Neural progenitor cell (in vitro differentiated cells): ENCODE data around the gene PRICKLE3.

Source experiments
- EZH2phosphoT487 ChIP-seq: fragments of 200-600 bp; sonication (generic); IDR thresholded peaks from 2 replicates; pipeline ENCODE4 v1.6.1; 2017; ENCODE audit warnings: antibody characterized with exemption
- TF ChIP-seq, protein P1 (sequence below): fragments of 200-600 bp; sonication (generic); IDR thresholded peaks from 2 replicates; pipeline ENCODE4 v1.5.1; 2017; ENCODE audit warnings: antibody characterized with exemption, mild to moderate bottlenecking

- TF ChIP-seq EZH2phosphoT487: no peak
- TF ChIP-seq, protein P1, sequence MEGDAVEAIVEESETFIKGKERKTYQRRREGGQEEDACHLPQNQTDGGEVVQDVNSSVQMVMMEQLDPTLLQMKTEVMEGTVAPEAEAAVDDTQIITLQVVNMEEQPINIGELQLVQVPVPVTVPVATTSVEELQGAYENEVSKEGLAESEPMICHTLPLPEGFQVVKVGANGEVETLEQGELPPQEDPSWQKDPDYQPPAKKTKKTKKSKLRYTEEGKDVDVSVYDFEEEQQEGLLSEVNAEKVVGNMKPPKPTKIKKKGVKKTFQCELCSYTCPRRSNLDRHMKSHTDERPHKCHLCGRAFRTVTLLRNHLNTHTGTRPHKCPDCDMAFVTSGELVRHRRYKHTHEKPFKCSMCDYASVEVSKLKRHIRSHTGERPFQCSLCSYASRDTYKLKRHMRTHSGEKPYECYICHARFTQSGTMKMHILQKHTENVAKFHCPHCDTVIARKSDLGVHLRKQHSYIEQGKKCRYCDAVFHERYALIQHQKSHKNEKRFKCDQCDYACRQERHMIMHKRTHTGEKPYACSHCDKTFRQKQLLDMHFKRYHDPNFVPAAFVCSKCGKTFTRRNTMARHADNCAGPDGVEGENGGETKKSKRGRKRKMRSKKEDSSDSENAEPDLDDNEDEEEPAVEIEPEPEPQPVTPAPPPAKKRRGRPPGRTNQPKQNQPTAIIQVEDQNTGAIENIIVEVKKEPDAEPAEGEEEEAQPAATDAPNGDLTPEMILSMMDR: no peak
Measured at GRCh38 chrX:49137492-49137891, 48.7 kb downstream of the PRICKLE3 start.
